Left cardiac atrium (tissue), 4 donors: Measurements from ENCODE around the gene LRCH1. TPM values are rescaled to one million over a fixed set of nuclear protein-coding genes. Genes with fewer than 3 reads are reported as not detected.
A peak's percentile ranks its signal among the peaks of the same experiment; 100 is the strongest.

Source experiments
- ATAC-seq, 2 donors: fragments of 200-7000 bp; cut with Tn5 transposase; one replicate each; pipeline ENCODE4 v1.9.1; 2020; ENCODE audit warnings: mild to moderate bottlenecking in 2 of 2, moderate library complexity in 2 of 2
- DNase-seq: peaks from one replicate; pipeline ENCODE4 v3.0.0-alpha.2; 2020
- intact Hi-C, 2 donors: fragments of 100-400 bp; cut with DNase I; formaldehyde crosslinking; loops; one replicate each; pipeline versions ENCODE4 v1.14.1 to v1.15.1; 2022 to 2023
- total RNA-seq, 2 donors: library from RNA; stranded (reverse); fragmentation: NEBNext Ultra II Directional; extraction: Animal tissue kit (Norgen Biotek cat#: 25700); gene quantifications; one replicate each; pipeline ENCODE4 v1.2.1, GENCODE V29; 2021
- donor health status: DM: no; HTN: yes; CAD: no.
- donor health status: DM: no; HTN: yes; CAD: no; lungs with severe emphysema.
- donor health status: DM: yes; HTN: yes; CAD: no.
- donor health status: Dilated cardiomyopathy.

LRCH1 gene
- total RNA-seq, 2 donors from 2014 or later = 10.8 to 13.7 TPM

DNA sequence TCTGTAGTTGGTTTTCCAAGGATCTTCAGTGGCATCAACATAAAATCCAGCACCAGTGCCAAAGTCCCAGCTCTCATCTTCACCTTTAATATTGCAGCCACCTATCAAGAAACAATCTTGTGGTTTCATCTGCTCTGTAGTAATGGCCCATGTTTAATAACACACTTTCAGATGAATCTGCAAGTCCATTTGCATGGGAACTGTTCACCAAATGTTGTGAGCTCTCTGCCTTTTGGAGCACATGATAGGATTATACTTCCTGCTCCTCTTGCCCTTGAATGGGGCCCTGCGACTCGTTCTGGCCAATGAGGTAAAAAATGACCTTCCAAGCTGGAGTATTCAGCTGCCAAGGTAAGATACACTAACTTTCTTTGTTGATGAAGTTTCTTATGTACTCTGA is 229.7 kb downstream of the LRCH1 start:
- DNase-seq (no peak), ATAC-seq (no peak)
- intact Hi-C loops = no loop called here

DNA sequence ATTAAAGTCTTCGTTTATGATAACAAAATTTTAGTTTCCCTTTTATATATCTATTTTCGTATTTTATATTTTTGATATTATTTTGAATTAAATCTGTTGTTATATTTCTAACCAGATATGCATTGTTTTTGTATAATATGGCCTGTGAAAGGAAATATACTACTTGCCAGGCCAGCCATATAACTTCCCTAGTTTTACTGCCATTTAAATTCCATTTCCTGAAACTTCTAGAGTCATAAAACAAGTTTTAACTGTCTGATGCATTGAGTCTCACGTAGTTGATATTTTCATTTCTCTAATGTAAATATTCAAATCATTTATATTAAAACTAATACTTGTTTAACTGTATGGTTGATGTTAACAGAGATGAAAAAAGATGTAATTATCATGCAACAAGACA is 230.5 kb downstream of the LRCH1 start:
- ATAC-seq (no peak), DNase-seq (no peak)
- intact Hi-C loops = no loop called here

DNA sequence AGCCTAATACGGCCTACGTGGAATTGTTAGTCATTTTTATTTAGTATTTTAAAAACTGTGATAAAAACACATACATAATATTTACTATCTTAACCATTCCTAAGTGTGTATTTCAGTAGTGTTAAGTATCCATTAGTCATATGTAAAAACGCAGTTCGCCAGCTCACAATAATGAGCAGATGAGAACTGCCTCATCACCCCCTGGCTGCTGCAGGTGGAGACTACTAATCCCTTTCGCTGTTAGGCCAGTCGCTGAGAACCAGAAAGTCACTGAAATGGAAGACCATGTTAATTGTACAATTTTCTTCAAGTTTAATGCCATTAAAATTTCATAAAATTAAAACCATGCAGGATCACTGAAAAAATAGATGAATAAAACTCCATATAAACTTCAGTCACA is 242.4 kb downstream of the LRCH1 start:
- intact Hi-C loops = no loop called here
- no peak for DNase-seq
- ATAC-seq = no peak

DNA sequence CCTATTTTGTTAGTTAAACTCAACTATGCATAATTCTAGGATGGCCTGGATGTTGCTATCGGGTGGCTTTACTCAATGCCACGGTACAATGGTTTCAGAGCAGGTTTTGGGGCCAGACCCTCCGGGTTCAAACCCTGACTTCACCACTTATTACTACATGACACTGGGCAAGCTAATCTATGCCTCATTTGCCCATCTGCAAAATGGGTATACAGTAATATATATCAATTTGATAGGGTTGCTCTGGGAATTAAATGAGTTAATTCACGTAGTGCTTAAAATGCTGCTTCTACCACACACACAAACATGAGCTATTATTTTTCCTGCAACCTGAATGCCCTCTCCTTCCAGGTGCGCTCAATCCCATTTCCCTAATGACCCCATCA is 243.2 kb downstream of the LRCH1 start:
- intact Hi-C loops = no loop called here
- ATAC-seq (no peak), DNase-seq (no peak)

DNA sequence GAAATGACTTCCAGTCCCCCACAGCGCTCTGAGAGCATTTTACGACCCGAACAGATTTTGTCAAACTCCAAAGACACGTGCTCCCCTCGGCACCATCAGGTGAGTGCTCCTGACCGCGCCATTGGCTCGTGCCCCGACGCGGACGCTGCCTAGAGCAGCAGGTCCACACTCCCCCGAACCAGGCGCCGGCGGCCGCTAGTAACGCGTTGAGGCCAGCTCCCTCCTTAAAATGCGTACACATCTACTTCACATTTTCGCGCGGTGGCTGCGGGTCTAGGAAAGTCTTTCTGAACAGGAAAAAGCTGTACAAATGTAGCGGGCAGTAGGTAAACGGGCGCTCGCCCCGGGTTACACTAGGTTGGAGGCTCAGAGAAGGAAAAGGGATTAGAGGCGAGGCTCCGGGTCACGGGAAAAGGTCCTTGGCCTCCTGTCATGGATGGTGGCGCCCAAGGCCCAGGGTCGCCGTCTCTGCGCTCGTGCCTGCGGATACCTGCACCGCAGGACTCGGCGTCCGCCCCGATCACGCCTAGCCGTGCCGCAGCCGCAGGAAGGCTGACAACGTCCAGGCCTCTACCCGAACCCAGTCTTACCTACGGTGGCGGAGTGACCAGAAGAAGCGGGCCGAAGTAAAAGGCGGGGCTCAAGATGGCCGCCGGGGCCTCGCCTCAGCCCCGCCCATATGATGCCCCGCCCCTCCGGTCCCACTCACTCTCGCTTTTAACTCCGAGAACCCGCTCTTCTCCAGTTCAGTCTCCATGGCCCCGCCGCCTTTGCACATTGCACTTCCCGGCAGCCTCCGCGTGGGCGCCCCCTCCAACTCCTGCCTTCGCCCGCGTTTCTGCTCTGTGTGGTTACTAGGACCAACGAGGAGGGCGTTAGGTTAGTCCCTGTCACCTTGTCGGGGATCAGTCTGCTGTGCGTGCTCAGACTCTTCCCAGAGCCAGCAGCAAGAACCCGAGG is 243.8 kb downstream of the LRCH1 start, which contains the start of gene ESD:
TSS of gene ESD (minus strand) at position 647 of the 960 bp plus-strand sequence. CDS start 5,748 bp downstream, outside the sequence.
- DNase-seq (peak; percentile 97), ATAC-seq (peak; percentile 99 to 100)
- intact Hi-C loops = no loop called here

DNA sequence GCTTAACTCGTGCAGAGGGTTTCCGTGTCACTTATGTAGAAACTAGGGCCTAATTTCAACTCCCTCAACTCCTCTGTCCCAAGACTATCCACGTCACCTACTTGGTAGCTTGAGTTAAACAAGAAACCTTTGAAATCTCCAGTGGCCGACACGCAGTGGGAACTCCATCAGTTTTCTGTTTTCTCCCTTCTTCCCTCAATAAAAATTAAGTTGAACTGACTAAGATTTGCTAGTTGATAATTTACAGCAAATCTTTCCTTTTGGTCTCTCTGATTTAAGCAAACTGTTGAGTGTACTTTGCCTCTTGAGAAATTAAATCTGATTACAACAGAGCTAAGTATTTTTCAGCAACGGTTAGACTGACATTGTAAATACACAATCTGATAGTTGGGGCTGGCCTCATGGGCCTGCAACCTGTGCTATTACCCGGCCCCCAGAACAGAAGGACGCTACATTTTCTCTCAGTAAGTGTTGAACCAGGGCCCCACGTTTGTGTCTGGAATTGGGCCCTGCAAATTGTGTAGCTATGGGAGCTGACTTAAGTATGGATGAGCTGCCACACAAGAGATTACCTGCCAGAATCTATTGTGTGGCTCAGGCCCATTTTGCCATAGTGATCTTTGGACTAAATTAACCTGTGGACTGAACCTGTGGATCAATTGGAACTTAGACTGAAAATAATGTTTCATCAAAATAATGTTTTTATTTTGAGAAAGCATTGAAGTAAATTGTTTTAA is 244.7 kb downstream of the LRCH1 start:
- DNase-seq = no peak
- no peak for ATAC-seq
- intact Hi-C loops = no loop called here

DNA sequence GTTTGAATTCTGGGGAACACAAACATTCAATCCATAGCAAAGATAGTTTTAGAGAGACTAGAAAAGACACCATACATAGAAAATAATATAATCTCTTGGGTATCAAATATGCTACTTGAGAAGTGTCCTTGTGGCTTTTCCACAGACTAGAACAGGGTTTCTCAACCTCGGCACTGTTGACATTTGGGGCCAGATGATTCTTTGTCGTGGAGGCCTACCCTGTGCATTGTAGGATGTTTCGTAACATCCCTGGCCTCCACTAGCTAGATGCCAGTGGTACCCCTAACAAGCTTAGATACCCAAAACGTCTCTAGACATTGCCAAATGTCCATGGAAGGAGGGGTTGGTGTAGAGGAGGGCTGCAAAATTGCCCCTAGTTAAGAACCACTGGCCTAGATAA is 246.2 kb downstream of the LRCH1 start:
- ATAC-seq (no peak), DNase-seq (no peak)
- intact Hi-C loops = no loop called here

DNA sequence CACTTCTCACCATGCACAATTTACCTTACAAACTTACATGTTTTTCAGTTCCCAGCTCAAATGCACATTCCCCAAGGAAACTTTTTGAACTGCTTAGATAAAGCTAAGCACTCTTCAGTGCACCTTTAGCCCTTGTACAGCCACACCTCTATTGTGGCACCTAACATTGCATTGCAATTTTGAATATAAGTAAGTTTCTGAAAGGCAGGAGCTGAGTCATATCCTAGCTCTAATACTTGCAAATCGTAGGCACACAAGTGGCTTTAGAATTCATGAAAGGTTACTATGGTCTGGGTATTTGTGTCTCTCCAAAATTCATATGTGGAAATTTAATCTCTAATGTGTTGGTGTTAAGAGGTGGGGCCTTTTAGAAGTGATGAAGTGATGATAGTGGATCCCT is 248.9 kb downstream of the LRCH1 start:
- ATAC-seq (no peak), DNase-seq (no peak)
- intact Hi-C loops = no loop called here

Other genes with a start within 250 kb of the LRCH1 start
- 1 to 10 TPM in 1 of 2 donors, under 1 TPM in 1; 0.97 to 1.6 TPM for gene RUBCNL, start 165.9 kb upstream of the LRCH1 start, total RNA-seq
- gene ESD, start 244.0 kb downstream of the LRCH1 start, total RNA-seq = 100 to 1,000 TPM; 100 to 107 TPM